ENCODE measurements around the gene SMARCA2. TPM values are rescaled to one million over a fixed set of nuclear protein-coding genes. Genes with fewer than 3 reads are reported as not detected.
A peak's percentile ranks its signal among the peaks of the same experiment; 100 is the strongest.

SMARCA2 gene
- total and polyA plus RNA-seq, 4 donors = 18.8 to 67.0 (median 41.1) TPM

DNA sequence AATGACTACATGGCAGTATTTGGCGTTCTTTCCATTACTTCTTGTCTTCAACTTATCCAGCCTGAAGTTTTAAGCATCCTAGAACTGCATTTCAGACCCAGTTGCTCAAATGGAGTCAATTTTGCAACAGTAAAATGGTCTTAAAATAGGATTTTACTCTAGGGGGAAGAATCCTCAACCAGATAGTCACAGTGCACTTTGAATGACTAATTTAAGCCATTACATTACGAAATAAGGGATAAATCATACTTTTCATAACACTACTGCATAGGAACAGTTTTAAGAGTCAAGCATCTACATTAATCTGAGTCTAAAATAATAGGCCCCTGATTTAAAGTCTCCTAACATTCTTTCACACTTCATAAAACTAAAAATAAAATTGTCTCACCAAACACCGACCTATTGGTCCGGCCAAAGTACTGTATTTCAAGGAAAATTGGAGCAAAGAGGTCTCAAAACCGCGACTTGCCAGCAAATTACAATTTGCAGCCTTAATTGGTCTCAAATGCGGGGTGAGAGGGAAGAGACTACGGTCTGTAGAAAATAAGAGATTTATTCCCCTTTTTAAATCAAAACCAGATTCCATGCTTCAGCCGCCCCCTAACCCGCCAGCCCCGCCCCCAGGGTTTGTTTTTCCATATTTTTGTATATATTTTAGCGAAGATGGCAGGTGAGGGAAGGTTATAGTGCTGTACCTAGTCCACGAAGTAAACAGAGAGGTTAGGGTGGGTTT, 1.2 kb upstream of the SMARCA2 start:
- 17% methylated on average over 13 of the region's 13 CpGs for WGBS
- Histone ChIP-seq H3K9ac (ENCODE audit: low read depth in 1 of 2, low read length in 2 of 2) (peak overlapping the region; percentile 90 to 95), H3K27me3 (ENCODE audit: control insufficient read depth in 4 of 4, insufficient read depth in 4 of 4, low read length in 3 of 4) (no peaks in the 10 kb centered on the region), H3K36me3 (ENCODE audit: control insufficient read depth in 4 of 4, insufficient read depth in 3 of 4, low read depth in 1 of 4, low read length in 3 of 4) (no peaks in the 10 kb centered on the region), H3K9me3 (ENCODE audit: control insufficient read depth in 4 of 4, low read length in 3 of 4) (no peaks in the 10 kb centered on the region), H3K4me3 (ENCODE audit: low read depth in 1 of 3, low read length in 3 of 3) (peak overlapping the region; percentile 70 to 92 (median 74)), H3K4me1 (ENCODE audit: control insufficient read depth in 4 of 4, insufficient read depth in 4 of 4, low read length in 3 of 4) (peaks cover 3 to 24% (median 14%) of the 10 kb centered on the region in 4 donors), H3K27ac (ENCODE audit: low read depth in 1 of 2, low read length in 2 of 2) (peak overlapping the region; percentile 99 to 100)
- TF ChIP-seq SP1 (IDR thresholded peaks at IDR 0.05) = no peak
- DNase-seq (ENCODE audit: low spot score) = no peak

GRCh38 chr9:2015581-2016407, 647 bp downstream of the SMARCA2 start:
- peak; percentile 64 for DNase-seq (ENCODE audit: low spot score)
- under 1% methylated on average over 59 of the region's 59 CpGs for WGBS
- H3K27ac ChIP-seq (ENCODE audit: low read depth in 1 of 2, low read length in 2 of 2) = peak overlapping the region; percentile 99 to 100
- peak overlapping the region; percentile 74 to 75 (median 74) for H3K4me3 ChIP-seq (ENCODE audit: low read depth in 1 of 3, low read length in 3 of 3)
- TF ChIP-seq EGR1 (IDR thresholded peaks at IDR 0.05; ENCODE audit: low read depth in 2 of 2) (no peak), MAX (IDR thresholded peaks at IDR 0.05) (no peak), YY1 (IDR thresholded peaks at IDR 0.05) (no peak), HNF4A (conservative IDR thresholded peaks at IDR 0.05) (no peak), ATF3 (IDR thresholded peaks at IDR 0.05) (no peak), GABPA (IDR thresholded peaks at IDR 0.05 in 1 of 2, conservative IDR thresholded peaks at IDR 0.05 in 1 of 2) (no peak), CTCF (IDR thresholded peaks at IDR 0.05; ENCODE audit: low read depth, low read length, missing input control) (no peak), SP1 (IDR thresholded peaks at IDR 0.05) (no peak), HNF4G (IDR thresholded peaks at IDR 0.05) (no peak), JUND (IDR thresholded peaks at IDR 0.05) (no peak), FOXA2 (IDR thresholded peaks at IDR 0.05) (no peak), FOXA1 (IDR thresholded peaks at IDR 0.05) (no peak), NR2F2 (IDR thresholded peaks at IDR 0.05) (no peak), RXRA (IDR thresholded peaks at IDR 0.05) (no peak), RAD21 (IDR thresholded peaks at IDR 0.05) (no peak), TAF1 (conservative IDR thresholded peaks at IDR 0.05) (no peak)
- TF ChIP-seq, protein P1, sequence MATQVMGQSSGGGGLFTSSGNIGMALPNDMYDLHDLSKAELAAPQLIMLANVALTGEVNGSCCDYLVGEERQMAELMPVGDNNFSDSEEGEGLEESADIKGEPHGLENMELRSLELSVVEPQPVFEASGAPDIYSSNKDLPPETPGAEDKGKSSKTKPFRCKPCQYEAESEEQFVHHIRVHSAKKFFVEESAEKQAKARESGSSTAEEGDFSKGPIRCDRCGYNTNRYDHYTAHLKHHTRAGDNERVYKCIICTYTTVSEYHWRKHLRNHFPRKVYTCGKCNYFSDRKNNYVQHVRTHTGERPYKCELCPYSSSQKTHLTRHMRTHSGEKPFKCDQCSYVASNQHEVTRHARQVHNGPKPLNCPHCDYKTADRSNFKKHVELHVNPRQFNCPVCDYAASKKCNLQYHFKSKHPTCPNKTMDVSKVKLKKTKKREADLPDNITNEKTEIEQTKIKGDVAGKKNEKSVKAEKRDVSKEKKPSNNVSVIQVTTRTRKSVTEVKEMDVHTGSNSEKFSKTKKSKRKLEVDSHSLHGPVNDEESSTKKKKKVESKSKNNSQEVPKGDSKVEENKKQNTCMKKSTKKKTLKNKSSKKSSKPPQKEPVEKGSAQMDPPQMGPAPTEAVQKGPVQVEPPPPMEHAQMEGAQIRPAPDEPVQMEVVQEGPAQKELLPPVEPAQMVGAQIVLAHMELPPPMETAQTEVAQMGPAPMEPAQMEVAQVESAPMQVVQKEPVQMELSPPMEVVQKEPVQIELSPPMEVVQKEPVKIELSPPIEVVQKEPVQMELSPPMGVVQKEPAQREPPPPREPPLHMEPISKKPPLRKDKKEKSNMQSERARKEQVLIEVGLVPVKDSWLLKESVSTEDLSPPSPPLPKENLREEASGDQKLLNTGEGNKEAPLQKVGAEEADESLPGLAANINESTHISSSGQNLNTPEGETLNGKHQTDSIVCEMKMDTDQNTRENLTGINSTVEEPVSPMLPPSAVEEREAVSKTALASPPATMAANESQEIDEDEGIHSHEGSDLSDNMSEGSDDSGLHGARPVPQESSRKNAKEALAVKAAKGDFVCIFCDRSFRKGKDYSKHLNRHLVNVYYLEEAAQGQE (IDR thresholded peaks at IDR 0.05) = no peak
- H3K9ac ChIP-seq (ENCODE audit: low read depth in 1 of 2, low read length in 2 of 2) = peak overlapping the region; percentile 94 to 95
- no peaks in the 10 kb centered on the region for H3K27me3 ChIP-seq (ENCODE audit: control insufficient read depth in 4 of 4, insufficient read depth in 4 of 4, low read length in 3 of 4)
- peaks cover 6 to 37% (median 23%) of the 10 kb centered on the region in 4 donors for H3K4me1 ChIP-seq (ENCODE audit: control insufficient read depth in 4 of 4, insufficient read depth in 4 of 4, low read length in 3 of 4)
- H3K36me3 ChIP-seq (ENCODE audit: control insufficient read depth in 4 of 4, insufficient read depth in 3 of 4, low read depth in 1 of 4, low read length in 3 of 4) = no peaks in the 10 kb centered on the region
- H3K9me3 ChIP-seq (ENCODE audit: control insufficient read depth in 4 of 4, low read length in 3 of 4) = no peaks in the 10 kb centered on the region

Measured in liver (tissue), 9 donors.